OCI-LY3 (cell line): ENCODE results near the gene OSMR.

Experiments
- H2AFZ ChIP-seq: fragments of 200-600, 300-600 bp; shearing (Covaris generic); 2 replicates; pipeline ENCODE4 v1.6.0; 2014; ENCODE audit warnings: antibody characterized with exemption, low read depth, low read length
- H3K27ac ChIP-seq: fragments of 200-600, 300-600 bp; sonication (generic); 2 replicates; pipeline ENCODE4 v1.5.1; 2014; ENCODE audit warnings: mild to moderate bottlenecking, low read length, moderate library complexity, mixed read lengths
- H3K27me3 ChIP-seq: fragments of 200-600, 300-600 bp; sonication (generic); 2 replicates; pipeline ENCODE4 v1.6.1; 2014; ENCODE audit warnings: low read depth, low read length, mixed read lengths
- H3K36me3 ChIP-seq: fragments of 200-600, 300-600 bp; sonication (generic); replicated peaks from 2 replicates; pipeline ENCODE3; 2014; ENCODE audit warnings: low read depth, low read length, mixed read lengths
- H3K4me1 ChIP-seq: fragments of 300-600, 200-600 bp; sonication (generic); 2 replicates; pipeline ENCODE4 v1.6.1; 2014; ENCODE audit warnings: low read length, mixed read lengths
- H3K4me2 ChIP-seq: fragments of 200-600, 300-600 bp; sonication (generic); 2 replicates; pipeline ENCODE4 v1.6.1; 2014; ENCODE audit warnings: low read length, mixed read lengths
- H3K4me3 ChIP-seq: fragments of 300-600, 200-600 bp; sonication (generic); 2 replicates; pipeline ENCODE4 v1.5.1; 2014; ENCODE audit warnings: antibody characterized with exemption, mild to moderate bottlenecking, low read length, moderate library complexity
- H3K79me2 ChIP-seq: fragments of 300-600, 200-600 bp; shearing (Covaris generic); 2 replicates; pipeline ENCODE4 v1.6.1; 2014; ENCODE audit warnings: mild to moderate bottlenecking, low read length, mixed read lengths
- H3K9ac ChIP-seq: fragments of 300-600, 200-600 bp; shearing (Covaris generic); 2 replicates; pipeline ENCODE4 v1.6.0; 2014; ENCODE audit warnings: mild to moderate bottlenecking, low read length, moderate library complexity
- H3K9me3 ChIP-seq: fragments of 200-600, 300-600 bp; shearing (Covaris generic); 2 replicates; pipeline ENCODE4 v1.6.1; 2014; ENCODE audit warnings: low read length, mixed read lengths; ENCODE audit not compliant: insufficient read depth
- H4K20me1 ChIP-seq: fragments of 200-600, 300-600 bp; sonication (generic); 2 replicates; pipeline ENCODE4 v1.6.1; 2016; ENCODE audit warnings: low read length, mixed read lengths; ENCODE audit not compliant: insufficient read depth
- EZH2phosphoT487 ChIP-seq: fragments of 200-600 bp; shearing (Covaris generic); IDR thresholded peaks from 2 replicates; pipeline ENCODE4 v1.6.1; 2018; ENCODE audit warnings: antibody characterized with exemption, mixed run types, low read depth
- TF ChIP-seq, protein P1 (sequence below): fragments of 200-600, 300-600 bp; sonication (generic); IDR thresholded peaks from 2 replicates; pipeline ENCODE4 v1.5.1; 2014; ENCODE audit warnings: antibody characterized with exemption, low read length, low read depth

The OSMR gene

DNA sequence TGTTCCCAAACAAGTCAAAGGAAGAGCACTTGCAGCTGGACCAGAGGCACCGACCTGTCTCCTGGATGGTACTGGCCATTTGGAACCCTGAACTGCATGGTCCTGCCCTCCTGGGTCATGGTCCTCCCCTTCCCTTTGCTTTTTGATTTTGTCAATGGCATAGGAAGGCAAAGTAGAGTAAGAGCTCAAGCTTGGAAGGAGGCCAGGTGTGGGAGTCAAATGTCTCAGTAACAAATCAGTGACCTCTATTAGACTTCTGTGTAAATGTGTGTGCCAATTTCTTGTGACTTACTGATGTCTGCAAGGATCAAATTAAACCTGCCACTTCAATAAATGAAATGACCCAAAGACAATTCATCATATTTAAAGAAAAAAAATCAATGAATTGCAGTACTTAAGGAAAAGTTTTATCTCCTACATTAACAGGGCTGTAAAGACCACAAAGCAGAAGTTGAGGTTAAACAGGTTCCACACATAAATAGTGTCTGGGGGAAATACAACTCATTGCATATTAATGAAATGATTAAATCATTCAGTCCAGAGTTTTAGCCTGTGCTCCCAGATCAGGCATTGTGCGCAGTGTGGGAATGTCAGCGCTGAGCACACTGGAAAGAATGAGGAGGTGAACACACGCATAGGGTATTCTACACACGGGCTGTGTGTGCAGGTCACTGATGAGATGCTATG, 32.7 kb downstream of the OSMR start:
- Histone ChIP-seq H3K79me2 (no peaks in the 10 kb centered on the region), H3K4me1 (no peaks in the 10 kb centered on the region), H3K27me3 (peaks cover 1% of the 10 kb centered on the region; the same call in 1 of the 2 replicates), H4K20me1 (no peaks in the 10 kb centered on the region), H3K36me3 (no peaks in the 10 kb centered on the region), H3K27ac (no peak overlapping the region), H3K9ac (no peak overlapping the region), H3K4me2 (no peak overlapping the region), H3K4me3 (no peak overlapping the region), H2AFZ (no peak overlapping the region), H3K9me3 (no peaks in the 10 kb centered on the region)
- TF ChIP-seq EZH2phosphoT487: no peak
- TF ChIP-seq, protein P1, sequence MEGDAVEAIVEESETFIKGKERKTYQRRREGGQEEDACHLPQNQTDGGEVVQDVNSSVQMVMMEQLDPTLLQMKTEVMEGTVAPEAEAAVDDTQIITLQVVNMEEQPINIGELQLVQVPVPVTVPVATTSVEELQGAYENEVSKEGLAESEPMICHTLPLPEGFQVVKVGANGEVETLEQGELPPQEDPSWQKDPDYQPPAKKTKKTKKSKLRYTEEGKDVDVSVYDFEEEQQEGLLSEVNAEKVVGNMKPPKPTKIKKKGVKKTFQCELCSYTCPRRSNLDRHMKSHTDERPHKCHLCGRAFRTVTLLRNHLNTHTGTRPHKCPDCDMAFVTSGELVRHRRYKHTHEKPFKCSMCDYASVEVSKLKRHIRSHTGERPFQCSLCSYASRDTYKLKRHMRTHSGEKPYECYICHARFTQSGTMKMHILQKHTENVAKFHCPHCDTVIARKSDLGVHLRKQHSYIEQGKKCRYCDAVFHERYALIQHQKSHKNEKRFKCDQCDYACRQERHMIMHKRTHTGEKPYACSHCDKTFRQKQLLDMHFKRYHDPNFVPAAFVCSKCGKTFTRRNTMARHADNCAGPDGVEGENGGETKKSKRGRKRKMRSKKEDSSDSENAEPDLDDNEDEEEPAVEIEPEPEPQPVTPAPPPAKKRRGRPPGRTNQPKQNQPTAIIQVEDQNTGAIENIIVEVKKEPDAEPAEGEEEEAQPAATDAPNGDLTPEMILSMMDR: no peak

DNA sequence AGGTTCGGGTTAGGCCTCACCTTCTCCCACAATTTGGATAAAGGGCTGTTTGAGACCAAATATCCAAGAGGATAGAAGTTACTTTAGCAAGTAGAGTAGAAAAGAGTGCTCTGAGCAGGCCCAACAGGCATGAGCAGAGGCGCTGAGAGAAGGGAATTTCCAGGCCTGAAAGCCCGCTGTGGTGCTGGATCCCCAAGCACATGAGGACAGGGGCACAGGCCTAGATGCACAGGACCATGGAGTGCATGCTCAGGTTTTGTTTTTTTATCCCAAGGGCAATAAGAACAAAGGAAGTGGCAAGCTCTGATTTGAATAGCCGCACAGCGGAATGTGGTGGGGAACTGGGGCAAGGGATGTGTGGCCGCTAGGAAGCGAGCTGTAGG, 33.3 kb downstream of the OSMR start:
- Histone ChIP-seq H4K20me1 (no peaks in the 10 kb centered on the region), H3K9ac (no peak overlapping the region), H3K36me3 (no peaks in the 10 kb centered on the region), H3K27me3 (peaks cover 4% of the 10 kb centered on the region), H3K9me3 (no peaks in the 10 kb centered on the region), H3K27ac (no peak overlapping the region), H2AFZ (no peak overlapping the region), H3K4me3 (no peak overlapping the region), H3K4me1 (no peaks in the 10 kb centered on the region), H3K4me2 (no peak overlapping the region), H3K79me2 (no peaks in the 10 kb centered on the region)
- no peak for TF ChIP-seq EZH2phosphoT487
- TF ChIP-seq, protein P1: no peak

- H3K4me1 ChIP-seq: no peaks in the 10 kb centered on the region
- H3K4me2 ChIP-seq: no peak overlapping the region
- no peak overlapping the region for H3K4me3 ChIP-seq
- TF ChIP-seq, protein P1: no peak
- TF ChIP-seq EZH2phosphoT487: no peak
- H3K9me3 ChIP-seq: no peaks in the 10 kb centered on the region
- no peaks in the 10 kb centered on the region for H4K20me1 ChIP-seq
- H3K36me3 ChIP-seq: no peaks in the 10 kb centered on the region
- no peak overlapping the region for H3K9ac ChIP-seq
- H3K79me2 ChIP-seq: no peaks in the 10 kb centered on the region
- peaks cover 4% of the 10 kb centered on the region for H3K27me3 ChIP-seq
- no peak overlapping the region for H2AFZ ChIP-seq
- no peak overlapping the region for H3K27ac ChIP-seq
Measured at GRCh38 chr5:38883842-38884241, 38.0 kb downstream of the OSMR start.

DNA sequence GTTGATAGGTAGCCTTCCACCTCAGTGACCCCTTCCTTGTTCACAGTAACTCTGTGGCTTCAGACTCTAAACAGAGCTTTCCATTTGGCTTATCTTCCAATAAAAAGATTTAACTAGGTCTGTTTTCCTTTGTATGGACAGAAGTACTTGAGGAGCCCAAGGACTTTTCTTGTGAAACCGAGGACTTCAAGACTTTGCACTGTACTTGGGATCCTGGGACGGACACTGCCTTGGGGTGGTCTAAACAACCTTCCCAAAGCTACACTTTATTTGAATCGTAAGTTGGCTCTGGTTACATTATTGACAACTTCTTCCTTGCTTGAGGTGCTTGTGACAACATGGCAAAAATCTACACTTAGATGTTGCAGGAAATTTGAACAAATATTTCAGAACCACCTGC, 39.4 kb downstream of the OSMR start:
- Histone ChIP-seq H3K27me3 (peaks cover 4% of the 10 kb centered on the region), H3K9me3 (no peaks in the 10 kb centered on the region), H4K20me1 (no peaks in the 10 kb centered on the region), H3K27ac (no peak overlapping the region), H3K9ac (no peak overlapping the region), H3K4me2 (no peak overlapping the region), H3K36me3 (no peaks in the 10 kb centered on the region), H3K79me2 (no peaks in the 10 kb centered on the region), H2AFZ (no peak overlapping the region), H3K4me3 (no peak overlapping the region), H3K4me1 (no peaks in the 10 kb centered on the region)
- TF ChIP-seq, protein P1: no peak
- TF ChIP-seq EZH2phosphoT487: no peak
